GM23338 (cell line): Measurements from ENCODE around the gene PRKAR1B. TPM values are rescaled to one million over a fixed set of nuclear protein-coding genes. Genes with fewer than 3 reads are reported as not detected.

ENCODE experiments used
- ATAC-seq: fragments of 200-7000 bp; cut with Tn5 transposase; 3 replicates; pipeline ENCODE4 v1.9.1; 2020
- DNase-seq: peaks from one replicate; pipeline ENCODE4 v3.0.0-alpha.2; 2015; ENCODE audit warnings: low spot score
- H2AFZ ChIP-seq: fragments of 200-600 bp; sonication (generic); 2 replicates; pipeline ENCODE4 v1.8.0; 2016; ENCODE audit warnings: antibody characterized with exemption, mild to moderate bottlenecking, moderate library complexity
- H3F3A ChIP-seq: fragments of 200-600 bp; sonication (generic); replicated peaks from 2 replicates; pipeline ENCODE4 v1.8.0; 2017; ENCODE audit warnings: antibody characterized with exemption, mixed run types, low read depth
- H3K27ac ChIP-seq: fragments of 200-600 bp; sonication (generic); 2 replicates; pipeline ENCODE4 v1.6.1; 2016; ENCODE audit warnings: low read depth
- H3K27me3 ChIP-seq: fragments of 200-600 bp; sonication (generic); 2 replicates; pipeline ENCODE4 v1.8.0; 2016; ENCODE audit warnings: mild to moderate bottlenecking, mixed run types, moderate library complexity; ENCODE audit not compliant: insufficient read depth
- H3K36me3 ChIP-seq: fragments of 200-600 bp; sonication (generic); 2 replicates; pipeline ENCODE4 v1.8.0; 2016; ENCODE audit warnings: mild to moderate bottlenecking; ENCODE audit not compliant: insufficient read depth
- H3K4me1 ChIP-seq: fragments of 200-600 bp; sonication (generic); 2 replicates; pipeline ENCODE4 v1.8.0; 2016; ENCODE audit warnings: mild to moderate bottlenecking, moderate library complexity; ENCODE audit not compliant: insufficient read depth
- H3K4me2 ChIP-seq: fragments of 200-600 bp; sonication (generic); 2 replicates; pipeline ENCODE4 v1.7.1; 2017; ENCODE audit warnings: mixed run types
- H3K4me3 ChIP-seq: fragments of 200-600 bp; sonication (generic); 2 replicates; pipeline ENCODE4 v1.6.1; 2016; ENCODE audit warnings: mixed run types
- H3K79me2 ChIP-seq: fragments of 200-600 bp; sonication (generic); replicated peaks from 2 replicates; pipeline ENCODE4 v1.8.0; 2017; ENCODE audit warnings: mild to moderate bottlenecking; ENCODE audit not compliant: insufficient read depth
- H3K9me2 ChIP-seq: fragments of 200-600 bp; sonication (generic); 2 replicates; pipeline ENCODE4 v1.8.0; 2017; ENCODE audit not compliant: insufficient read depth
- H4K20me1 ChIP-seq: fragments of 200-600 bp; sonication (generic); replicated peaks from 2 replicates; pipeline ENCODE4 v1.8.0; 2017; ENCODE audit warnings: mild to moderate bottlenecking; ENCODE audit not compliant: insufficient read depth
- H3K27ac Mint-ChIP-seq: 2 replicates; pipeline ENCODE4 v1.8.0; 2020; ENCODE audit warnings: inconsistent platforms, mild to moderate bottlenecking, moderate library complexity, mixed read lengths
- H3K27me3 Mint-ChIP-seq: 3 replicates; pipeline ENCODE4 v1.8.0; 2022; ENCODE audit warnings: low read depth, mild to moderate bottlenecking, moderate library complexity, mixed read lengths, inconsistent platforms; ENCODE audit not compliant: insufficient read depth, poor library complexity
- H3K36me3 Mint-ChIP-seq: 3 replicates; pipeline ENCODE4 v1.8.0; 2021; ENCODE audit warnings: low read depth, mild to moderate bottlenecking, inconsistent platforms, moderate library complexity, mixed read lengths
- H3K4me1 Mint-ChIP-seq: 3 replicates; pipeline ENCODE4 v1.8.0; 2020; ENCODE audit warnings: mild to moderate bottlenecking, inconsistent platforms, mixed read lengths
- H3K4me3 Mint-ChIP-seq: 3 replicates; pipeline ENCODE4 v1.8.0; 2021; ENCODE audit warnings: moderate library complexity, mild to moderate bottlenecking, inconsistent platforms, mixed read lengths
- H3K9me3 Mint-ChIP-seq: 3 replicates; pipeline ENCODE4 v1.8.0; 2020; ENCODE audit warnings: moderate library complexity, mild to moderate bottlenecking, inconsistent platforms, mixed read lengths
- CREB1 ChIP-seq: fragments of 250-450 bp; sonication (Bioruptor Pico); IDR thresholded peaks from 2 replicates; pipeline ENCODE4 v1.5.0; 2020; ENCODE audit warnings: low read depth, mild to moderate bottlenecking, moderate library complexity
- CTCF ChIP-seq, 2 experiments: fragments of 200-600 bp in 1 of 2; sonication (generic) in 1 of 2; conservative IDR thresholded peaks; 2 replicates each; pipeline versions ENCODE4 v1.5.1 to v1.6.1; 2016 to 2017; ENCODE audit warnings: antibody characterized with exemption in 2 of 2, low read depth in 2 of 2, mild to moderate bottlenecking in 2 of 2, moderate library complexity in 1 of 2
- ETS1 ChIP-seq: IDR thresholded peaks from 2 replicates; pipeline ENCODE4 v1.6.1; 2016; ENCODE audit warnings: antibody characterized with exemption
- EZH2 ChIP-seq: fragments of 200-600 bp; sonication (generic); IDR thresholded peaks from one replicate; pipeline ENCODE4 v1.8.0; 2017; ENCODE audit warnings: antibody characterized with exemption, mild to moderate bottlenecking, low read depth; ENCODE audit not compliant: unreplicated experiment
- EZH2phosphoT487 ChIP-seq: fragments of 200-600 bp; sonication (generic); IDR thresholded peaks from one replicate; pipeline ENCODE4 v1.8.1; 2018; ENCODE audit warnings: antibody characterized with exemption; ENCODE audit not compliant: unreplicated experiment
- JUNB ChIP-seq: IDR thresholded peaks from one replicate; pipeline ENCODE4 v1.6.1; 2016; ENCODE audit warnings: antibody characterized with exemption; ENCODE audit not compliant: unreplicated experiment
- NANOG ChIP-seq: IDR thresholded peaks from 2 replicates; pipeline ENCODE4 v1.6.1; 2016; ENCODE audit warnings: antibody characterized with exemption, borderline replicate concordance
- POLR2AphosphoS5 ChIP-seq: IDR thresholded peaks from 2 replicates; pipeline ENCODE4 v1.6.1; 2016; ENCODE audit warnings: antibody characterized with exemption, low read depth
- REST ChIP-seq: IDR thresholded peaks from one replicate; pipeline ENCODE4 v1.6.1; 2018; ENCODE audit warnings: antibody characterized with exemption; ENCODE audit not compliant: unreplicated experiment
- STAT1 ChIP-seq: IDR thresholded peaks from one replicate; pipeline ENCODE4 v1.6.1; 2016; ENCODE audit warnings: antibody characterized with exemption; ENCODE audit not compliant: unreplicated experiment
- ZNF114 ChIP-seq: fragments of 250-450 bp; sonication (Bioruptor Pico); IDR thresholded peaks from 2 replicates; pipeline ENCODE4 v1.5.0; 2020; ENCODE audit warnings: mild to moderate bottlenecking, moderate library complexity
- ZNF331 ChIP-seq: fragments of 250-450 bp; sonication (Bioruptor Pico); IDR thresholded peaks from 2 replicates; pipeline ENCODE4 v1.5.0; 2020; ENCODE audit warnings: low read depth, mild to moderate bottlenecking, moderate library complexity
- ZNF462 ChIP-seq: fragments of 250-450 bp; sonication (Bioruptor Pico); IDR thresholded peaks from 2 replicates; pipeline ENCODE4 v1.5.0; 2020; ENCODE audit warnings: mild to moderate bottlenecking, moderate library complexity
- polyA plus RNA-seq: library from polyadenylated mRNA; unstranded; fragments of >200 nt; fragmentation: Nextera tagmentation; extraction: Ambion mirVana; gene quantifications from 2 replicates; pipeline ENCODE4 v1.2.1, GENCODE V29; 2016
- total RNA-seq: library from RNA; depleted of rRNA; stranded (reverse); fragments of >200 nt; shearing (Covaris generic); gene quantifications from 2 replicates; pipeline ENCODE4 v1.2.3, GENCODE V29; 2014

The PRKAR1B gene
- total and polyA plus RNA-seq, 2 experiments from 2014 or later, result 35.7 to 36.7 TPM

- Histone ChIP-seq H3K4me2 (peak overlapping the region; percentile 86; the same call in 1 of the 2 replicates), H3K27ac (no peak overlapping the region), H2AFZ (no peak overlapping the region), H3K79me2 (peaks cover 2% of the 10 kb centered on the region; the same call in 1 of the 2 replicates), H3K9me2 (peaks cover 7% of the 10 kb centered on the region; the same call in 1 of the 2 replicates), H4K20me1 (no peaks in the 10 kb centered on the region; the same call in 1 of the 2 replicates), H3K4me1 (peaks cover 9% of the 10 kb centered on the region; the same call in 1 of the 2 replicates), H3F3A (no peaks in the 10 kb centered on the region), H3K36me3 (no peaks in the 10 kb centered on the region), H3K27me3 (peaks cover 53% of the 10 kb centered on the region), H3K4me3 (peak overlapping the region; percentile 67)
- Mint-ChIP-seq H3K27me3 (peaks cover 37% of the 10 kb centered on the region), H3K27ac (no peak overlapping the region), H3K36me3 (no peaks in the 10 kb centered on the region; the same call in 2 of the 3 replicates), H3K4me3 (peak overlapping the region; percentile 21; the same call in 2 of the 3 replicates), H3K4me1 (peaks cover 5% of the 10 kb centered on the region; the same call in 1 of the 3 replicates), H3K9me3 (no peaks in the 10 kb centered on the region)
- TF ChIP-seq NANOG (no peak), CTCF (conservative IDR thresholded peaks at IDR 0.05; ENCODE audit: low read depth in 2 of 2) (no peak), ZNF462 (CRISPR knock-in tag) (no peak), POLR2AphosphoS5 (no peak), REST (no peak), EZH2phosphoT487 (no peak), CREB1 (CRISPR knock-in tag) (no peak), EZH2 (no peak), ZNF114 (no peak), ZNF331 (CRISPR knock-in tag) (no peak), ETS1 (no peak), JUNB (no peak), STAT1 (no peak)
- ATAC-seq (no peak), DNase-seq (no peak)
Measured at GRCh38 chr7:523347-524336, 203.4 kb downstream of the PRKAR1B start.
